H1 (cell line): ENCODE data around the gene PRIMA1. TPM values are rescaled to one million over a fixed set of nuclear protein-coding genes. Genes with fewer than 3 reads are reported as not detected.

ENCODE experiments used
- MAFK ChIP-seq: IDR thresholded peaks from 2 replicates; pipeline ENCODE4 v1.6.1; 2012; ENCODE audit warnings: low read depth, mild to moderate bottlenecking, improper control_type of control experiment, low read length
- POU5F1 ChIP-seq: IDR thresholded peaks from 2 replicates; pipeline ENCODE4 v1.6.1; 2011; ENCODE audit warnings: low read depth, mild to moderate bottlenecking, low read length, moderate library complexity
- SP4 ChIP-seq: IDR thresholded peaks from 2 replicates; pipeline ENCODE4 v1.6.1; 2012; ENCODE audit warnings: low read length, inconsistent platforms
- polyA plus RNA-seq, 7 experiments: library from polyadenylated mRNA; depleted of rRNA in 3 of 7; stranded (reverse) in 5 of 7; unstranded in 2 of 7; fragments of >200 nt in 5 of 7; fragments of 200-250 nt in 2 of 7; gene quantifications; 1 replicate in 5 of 7; 2 replicates in 1 of 7; 4 replicates in 1 of 7; pipeline versions ENCODE4 v1.2.1 to v1.2.3, GENCODE V29; 2011 to 2013; ENCODE audit warnings: missing spikeins in 2 of 7, mixed read lengths in 2 of 7
- total RNA-seq: library from RNA; stranded (reverse); fragmentation: NEBNext Ultra II Directional; extraction: Animal tissue kit (Norgen Biotek cat#: 25700); gene quantifications from 2 replicates; pipeline ENCODE4 v1.2.1, GENCODE V29; 2021

Gene PRIMA1
- total and polyA plus RNA-seq, 2 of the 8 experiments (the other 6 are each of a cell fraction or from before 2014, with no cell fraction given): 2.8 to 4.5 TPM

GRCh38 chr14:93832665-93833064 is 44.4 kb upstream of the PRIMA1 start (continued):
- TF ChIP-seq MAFK (no peak), SP4 (no peak), POU5F1 (no peak)
